ENCODE measurements around the gene UBALD2.

The UBALD2 gene

DNA sequence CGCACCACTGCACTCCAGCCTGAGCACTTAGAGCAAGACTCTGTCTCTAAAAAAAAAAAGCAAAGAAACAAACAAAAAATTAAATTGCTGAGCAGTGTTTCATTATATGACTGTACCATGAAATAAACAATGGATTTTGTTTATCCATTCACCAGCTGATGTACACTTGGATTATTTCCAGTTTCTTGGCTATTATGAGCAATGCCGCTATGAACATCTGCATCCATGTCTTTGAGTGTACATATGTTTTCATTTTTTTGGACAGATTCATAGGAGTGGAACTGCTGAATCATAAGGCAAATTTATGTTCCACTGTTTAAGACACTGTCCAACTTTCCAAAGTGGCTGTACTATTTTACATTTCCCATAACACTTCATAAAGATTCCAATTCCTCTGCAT, 32.8 kb upstream of the UBALD2 start:
- H3K4me2 ChIP-seq (ENCODE audit: low read length): no peak overlapping the region

DNA sequence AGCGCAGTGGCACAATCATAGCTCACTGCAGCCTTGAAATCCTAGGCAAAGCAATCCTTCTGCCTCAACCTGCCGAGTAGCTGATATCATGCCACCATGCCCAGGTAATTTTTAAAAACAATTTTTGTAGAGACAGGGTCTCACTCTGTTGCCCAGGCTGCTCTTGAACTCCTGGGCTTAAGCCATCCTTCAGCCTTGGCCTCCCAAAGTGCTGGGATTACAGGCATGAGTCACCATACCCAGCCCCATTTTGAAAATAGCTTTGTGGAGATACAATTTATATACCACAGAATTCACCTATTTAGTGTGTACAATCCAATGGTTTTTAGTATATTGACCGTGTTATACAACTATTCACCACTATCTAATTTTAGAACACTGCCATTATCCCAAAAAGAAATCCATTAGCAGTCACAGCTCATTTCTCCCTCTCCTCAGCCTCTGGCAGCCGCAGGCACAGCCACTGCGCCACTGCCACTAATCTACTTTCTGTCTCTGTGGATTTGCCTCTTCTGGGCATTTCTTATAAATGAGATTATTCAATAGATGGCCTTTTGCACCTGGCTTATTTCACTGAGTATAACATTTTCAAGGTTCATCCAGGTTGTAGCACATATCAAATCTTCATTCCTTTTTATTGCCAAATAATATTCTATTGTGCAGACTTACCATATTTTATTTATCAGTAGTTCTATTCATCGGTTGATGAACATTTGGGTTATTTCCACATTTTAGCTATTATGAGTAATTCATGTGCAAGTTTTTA, 31.4 kb upstream of the UBALD2 start:
- Histone ChIP-seq H3K27me3 (ENCODE audit: control insufficient read depth, insufficient read depth, low read length) (no peaks in the 10 kb centered on the region), H3K27ac (no peak overlapping the region), H3K79me2 (peaks cover 5% of the 10 kb centered on the region), H3K4me3 (ENCODE audit: low read depth, low read length) (no peak overlapping the region), H3K36me3 (ENCODE audit: control insufficient read depth, insufficient read depth, low read length) (no peaks in the 10 kb centered on the region), H2AFZ (no peak overlapping the region), H3K4me2 (ENCODE audit: low read length) (no peak overlapping the region), H3K4me1 (no peaks in the 10 kb centered on the region), H3K9ac (no peak overlapping the region), H3K9me3 (ENCODE audit: control insufficient read depth, low read length) (no peaks in the 10 kb centered on the region)
- TF ChIP-seq, protein P1, sequence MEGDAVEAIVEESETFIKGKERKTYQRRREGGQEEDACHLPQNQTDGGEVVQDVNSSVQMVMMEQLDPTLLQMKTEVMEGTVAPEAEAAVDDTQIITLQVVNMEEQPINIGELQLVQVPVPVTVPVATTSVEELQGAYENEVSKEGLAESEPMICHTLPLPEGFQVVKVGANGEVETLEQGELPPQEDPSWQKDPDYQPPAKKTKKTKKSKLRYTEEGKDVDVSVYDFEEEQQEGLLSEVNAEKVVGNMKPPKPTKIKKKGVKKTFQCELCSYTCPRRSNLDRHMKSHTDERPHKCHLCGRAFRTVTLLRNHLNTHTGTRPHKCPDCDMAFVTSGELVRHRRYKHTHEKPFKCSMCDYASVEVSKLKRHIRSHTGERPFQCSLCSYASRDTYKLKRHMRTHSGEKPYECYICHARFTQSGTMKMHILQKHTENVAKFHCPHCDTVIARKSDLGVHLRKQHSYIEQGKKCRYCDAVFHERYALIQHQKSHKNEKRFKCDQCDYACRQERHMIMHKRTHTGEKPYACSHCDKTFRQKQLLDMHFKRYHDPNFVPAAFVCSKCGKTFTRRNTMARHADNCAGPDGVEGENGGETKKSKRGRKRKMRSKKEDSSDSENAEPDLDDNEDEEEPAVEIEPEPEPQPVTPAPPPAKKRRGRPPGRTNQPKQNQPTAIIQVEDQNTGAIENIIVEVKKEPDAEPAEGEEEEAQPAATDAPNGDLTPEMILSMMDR (IDR thresholded peaks at IDR 0.05): no peak

More for the DNA sequence above, 32.8 kb upstream of the UBALD2 start:
- no peak overlapping the region for H3K4me3 ChIP-seq (ENCODE audit: low read depth, low read length)
- H3K79me2 ChIP-seq: peaks cover 5% of the 10 kb centered on the region
- TF ChIP-seq, protein P1 (IDR thresholded peaks at IDR 0.05): no peak
- H3K9me3 ChIP-seq (ENCODE audit: control insufficient read depth, low read length): no peaks in the 10 kb centered on the region
- H3K36me3 ChIP-seq (ENCODE audit: control insufficient read depth, insufficient read depth, low read length): no peaks in the 10 kb centered on the region
- H3K27me3 ChIP-seq (ENCODE audit: control insufficient read depth, insufficient read depth, low read length): no peaks in the 10 kb centered on the region
- no peak overlapping the region for H2AFZ ChIP-seq
- no peaks in the 10 kb centered on the region for H3K4me1 ChIP-seq
- H3K27ac ChIP-seq: no peak overlapping the region
- H3K9ac ChIP-seq: no peak overlapping the region

DNA sequence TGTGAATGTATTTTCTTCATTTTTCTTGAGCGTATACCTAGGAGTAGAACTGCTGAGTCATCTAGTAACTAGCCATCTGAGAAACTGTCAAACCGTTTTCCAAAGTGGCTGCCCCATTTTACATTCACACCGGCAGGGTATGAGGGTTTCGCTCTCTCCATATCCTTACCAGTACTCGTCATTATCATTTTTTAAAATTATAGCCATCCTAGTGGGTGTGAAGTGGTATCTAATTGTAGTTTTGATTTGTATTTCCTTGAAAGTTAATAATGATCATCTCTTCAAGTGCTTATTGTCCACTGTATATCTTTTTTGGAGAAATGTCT, 30.8 kb upstream of the UBALD2 start:
- Histone ChIP-seq H3K4me3 (ENCODE audit: low read depth, low read length) (no peak overlapping the region), H3K4me2 (ENCODE audit: low read length) (no peak overlapping the region), H3K4me1 (no peaks in the 10 kb centered on the region), H3K79me2 (peaks cover 5% of the 10 kb centered on the region), H3K36me3 (ENCODE audit: control insufficient read depth, insufficient read depth, low read length) (no peaks in the 10 kb centered on the region), H3K9me3 (ENCODE audit: control insufficient read depth, low read length) (no peaks in the 10 kb centered on the region), H3K27ac (no peak overlapping the region), H2AFZ (no peak overlapping the region), H3K27me3 (ENCODE audit: control insufficient read depth, insufficient read depth, low read length) (no peaks in the 10 kb centered on the region), H3K9ac (no peak overlapping the region)
- TF ChIP-seq, protein P1 (IDR thresholded peaks at IDR 0.05): no peak

DNA sequence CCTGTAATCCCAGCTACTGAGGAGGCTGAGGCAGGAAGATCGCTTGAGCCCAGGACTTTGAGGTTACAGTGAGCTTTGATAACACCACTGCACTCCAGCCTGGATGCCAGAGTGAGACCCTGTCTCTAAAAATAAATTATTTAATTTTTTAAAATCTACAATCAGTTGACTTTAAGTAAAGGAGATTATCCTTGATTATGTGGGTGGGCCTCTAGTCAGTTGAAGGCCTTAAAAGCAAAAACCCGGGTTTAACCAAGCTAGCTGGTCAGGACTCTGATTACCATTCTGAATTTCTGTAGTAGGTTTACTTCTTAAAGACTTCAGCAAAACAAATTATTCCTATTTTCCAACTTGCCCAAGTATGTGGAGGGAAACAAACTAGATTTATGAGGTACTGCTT, 29.3 kb upstream of the UBALD2 start:
- Histone ChIP-seq H3K4me1 (no peaks in the 10 kb centered on the region), H3K27me3 (ENCODE audit: control insufficient read depth, insufficient read depth, low read length) (no peaks in the 10 kb centered on the region), H3K36me3 (ENCODE audit: control insufficient read depth, insufficient read depth, low read length) (no peaks in the 10 kb centered on the region), H3K27ac (no peak overlapping the region), H3K79me2 (no peaks in the 10 kb centered on the region), H3K4me2 (ENCODE audit: low read length) (no peak overlapping the region), H2AFZ (no peak overlapping the region), H3K9ac (no peak overlapping the region), H3K4me3 (ENCODE audit: low read depth, low read length) (no peak overlapping the region), H3K9me3 (ENCODE audit: control insufficient read depth, low read length) (no peaks in the 10 kb centered on the region)
- TF ChIP-seq, protein P1 (IDR thresholded peaks at IDR 0.05): no peak

DNA sequence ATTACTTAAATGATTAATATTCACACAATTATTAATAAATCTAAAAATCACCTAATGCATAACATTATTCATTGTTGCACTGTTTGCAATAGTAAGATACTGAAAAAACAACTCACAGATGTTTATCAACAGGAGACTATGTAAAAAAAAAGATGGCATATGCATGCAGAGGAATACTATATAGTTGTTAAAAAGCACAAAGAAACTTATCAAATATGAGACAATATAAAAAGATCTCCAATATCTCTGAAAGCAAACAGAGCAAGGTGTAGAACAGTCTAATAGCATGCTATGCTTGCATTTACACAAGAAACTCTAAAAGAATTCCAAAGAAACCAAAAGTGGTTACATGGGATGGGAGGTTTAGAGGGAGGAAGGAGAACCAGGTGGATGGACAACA, 28.5 kb upstream of the UBALD2 start:
- no peak overlapping the region for H3K27ac ChIP-seq
- H3K4me1 ChIP-seq: peaks cover 3% of the 10 kb centered on the region
- TF ChIP-seq, protein P1 (IDR thresholded peaks at IDR 0.05): no peak
- no peaks in the 10 kb centered on the region for H3K27me3 ChIP-seq (ENCODE audit: control insufficient read depth, insufficient read depth, low read length)
- H3K79me2 ChIP-seq: no peaks in the 10 kb centered on the region
- no peaks in the 10 kb centered on the region for H3K36me3 ChIP-seq (ENCODE audit: control insufficient read depth, insufficient read depth, low read length)
- H3K9me3 ChIP-seq (ENCODE audit: control insufficient read depth, low read length): no peaks in the 10 kb centered on the region
- H3K4me3 ChIP-seq (ENCODE audit: low read depth, low read length): no peak overlapping the region
- H3K4me2 ChIP-seq (ENCODE audit: low read length): no peak overlapping the region
- H2AFZ ChIP-seq: no peak overlapping the region
- H3K9ac ChIP-seq: no peak overlapping the region
